ENCODE measurements around the gene EZR.

- TF ChIP-seq CTCF (IDR thresholded peaks at IDR 0.05), result no peak
- TF ChIP-seq EP300 (IDR thresholded peaks at IDR 0.05), result no peak
These were observed 50.7 kb downstream of the EZR start for GRCh38 chr6:158768436-158768835.

Measured in tibial nerve (tissue), 4 donors.